Body of pancreas (tissue), 4 donors: Measurements from ENCODE around the gene PKD1L1. TPM values are rescaled to one million over a fixed set of nuclear protein-coding genes. Genes with fewer than 3 reads are reported as not detected.

Experiments
- ATAC-seq: fragments of 150-250 bp; one replicate; pipeline ENCODE4 v1.9.1; 2016
- DNase-seq, 4 donors: peaks; one replicate each; pipeline ENCODE4 v3.0.0-alpha.2; 2019
- H3K27ac ChIP-seq, 4 donors: fragments of 200-600 bp; sonication (generic); 1 replicate in 3 of 4; 2 replicates in 1 of 4; pipeline versions ENCODE4 v1.5.1 to v1.6.1; 2016 to 2019; ENCODE audit warnings: mild to moderate bottlenecking in 1 of 4, mixed read lengths in 1 of 4, moderate library complexity in 1 of 4
- H3K27me3 ChIP-seq, 2 donors: fragments of 200-600 bp; sonication (generic); one replicate each; pipeline ENCODE4 v1.6.0; 2016; ENCODE audit warnings: mild to moderate bottlenecking in 1 of 2
- H3K36me3 ChIP-seq, 2 donors: fragments of 200-600 bp; sonication (generic); replicated peaks in 1 of 2; 2 replicates each; pipeline ENCODE4 v1.5.1; 2016; ENCODE audit warnings: low read depth in 2 of 2; ENCODE audit not compliant: insufficient read depth in 1 of 2
- H3K4me1 ChIP-seq: fragments of 200-600 bp; sonication (generic); one replicate; pipeline ENCODE4 v1.6.0; 2016
- H3K4me3 ChIP-seq, 2 donors: fragments of 200-600 bp; sonication (generic); 1 replicate in 1 of 2; 2 replicates in 1 of 2; pipeline ENCODE4 v1.5.1; 2016 to 2019
- H3K9me3 ChIP-seq, 3 donors: fragments of 200-600 bp; sonication (generic); 1 replicate in 2 of 3; 2 replicates in 1 of 3; pipeline ENCODE4 v1.5.1; 2016
- POLR2A ChIP-seq, 3 donors: fragments of 450-650 bp; IDR thresholded peaks; one replicate each; pipeline ENCODE4 v1.6.1; 2016; ENCODE audit warnings: antibody characterized with exemption in 3 of 3, mild to moderate bottlenecking in 2 of 3
- WGBS, 2 donors: methylation state at CpG; one replicate each; pipeline ENCODE4 v1.1.5; 2017; 5-methylcytosine and 5-hydroxymethylcytosine counted together
- intact Hi-C: fragments of 100-400 bp; cut with DNase I; formaldehyde crosslinking; loops from one replicate; pipeline ENCODE4 v1.15.1; 2023
- total RNA-seq, 2 donors: library from RNA; depleted of rRNA; stranded (reverse); fragments of >200 nt; gene quantifications; one replicate each; pipeline ENCODE4 v1.1.0, GENCODE V29; 2016
- TF ChIP-seq, protein P1 (sequence below), 7 experiments: fragments of 450-650 bp in 4 of 7; fragments of 200-600 bp in 3 of 7; sonication (generic) in 3 of 7; IDR thresholded peaks; one replicate each; pipeline ENCODE4 v1.5.1; 2016 to 2019; ENCODE audit warnings: antibody characterized with exemption in 7 of 7

The PKD1L1 gene
- total RNA-seq, 2 donors from 2014 or later, result 0.26 to 4.0 TPM

DNA sequence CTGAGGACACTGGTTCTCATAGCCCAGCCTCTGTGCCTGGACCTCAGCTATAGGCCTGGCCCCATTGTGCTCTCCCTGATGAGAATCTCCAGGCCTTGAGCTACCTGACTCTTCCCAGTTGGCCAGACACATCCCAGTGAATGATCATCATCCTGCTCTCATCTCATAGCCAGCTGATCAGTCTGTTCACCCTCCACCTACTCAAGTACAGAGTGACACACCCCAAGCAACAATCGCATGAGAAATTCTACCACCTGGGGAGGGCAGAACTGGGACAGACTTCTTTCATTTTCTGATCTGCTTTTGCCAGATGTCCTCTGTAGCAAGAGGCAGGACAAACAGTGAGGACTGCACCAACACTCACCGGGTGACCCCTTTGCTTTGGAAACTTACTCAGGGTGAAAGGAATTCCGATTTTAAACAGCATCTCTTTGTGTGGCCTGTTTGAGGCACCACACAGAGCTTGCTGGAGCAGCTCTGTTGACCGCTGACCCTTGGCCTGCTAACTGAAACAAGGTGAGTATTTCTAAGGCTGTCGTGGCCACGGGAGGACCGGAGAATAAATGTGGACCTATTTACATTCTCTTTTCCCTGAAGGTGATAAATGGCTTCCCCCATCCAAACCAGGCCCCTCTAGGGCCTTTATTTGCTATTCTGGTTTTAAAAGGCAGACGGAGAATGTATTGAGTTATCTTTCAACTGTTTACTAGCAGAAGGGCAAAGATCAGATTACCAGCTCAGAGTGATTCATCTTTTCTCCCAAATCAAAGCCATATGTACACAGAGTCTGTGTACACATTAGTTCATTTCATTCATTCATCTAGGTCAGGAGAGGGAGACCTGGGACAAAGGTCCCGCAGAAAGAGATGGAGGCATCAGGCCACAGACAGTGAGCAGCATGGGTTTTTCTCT is 184.9 kb downstream of the PKD1L1 start:
- WGBS, 2 donors, result 51 to 59% methylated on average over 9 of the region's 9 CpGs
- peak overlapping the region in 2 of 4 donors; percentile 38 to 60 for H3K27ac ChIP-seq
- peaks cover 5% of the 10 kb centered on the region for H3K4me1 ChIP-seq
- no peak overlapping the region for H3K4me3 ChIP-seq
- no peak for TF ChIP-seq POLR2A (IDR thresholded peaks at IDR 0.05)
- TF ChIP-seq, protein P1, sequence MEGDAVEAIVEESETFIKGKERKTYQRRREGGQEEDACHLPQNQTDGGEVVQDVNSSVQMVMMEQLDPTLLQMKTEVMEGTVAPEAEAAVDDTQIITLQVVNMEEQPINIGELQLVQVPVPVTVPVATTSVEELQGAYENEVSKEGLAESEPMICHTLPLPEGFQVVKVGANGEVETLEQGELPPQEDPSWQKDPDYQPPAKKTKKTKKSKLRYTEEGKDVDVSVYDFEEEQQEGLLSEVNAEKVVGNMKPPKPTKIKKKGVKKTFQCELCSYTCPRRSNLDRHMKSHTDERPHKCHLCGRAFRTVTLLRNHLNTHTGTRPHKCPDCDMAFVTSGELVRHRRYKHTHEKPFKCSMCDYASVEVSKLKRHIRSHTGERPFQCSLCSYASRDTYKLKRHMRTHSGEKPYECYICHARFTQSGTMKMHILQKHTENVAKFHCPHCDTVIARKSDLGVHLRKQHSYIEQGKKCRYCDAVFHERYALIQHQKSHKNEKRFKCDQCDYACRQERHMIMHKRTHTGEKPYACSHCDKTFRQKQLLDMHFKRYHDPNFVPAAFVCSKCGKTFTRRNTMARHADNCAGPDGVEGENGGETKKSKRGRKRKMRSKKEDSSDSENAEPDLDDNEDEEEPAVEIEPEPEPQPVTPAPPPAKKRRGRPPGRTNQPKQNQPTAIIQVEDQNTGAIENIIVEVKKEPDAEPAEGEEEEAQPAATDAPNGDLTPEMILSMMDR (IDR thresholded peaks at IDR 0.05), result no peak
- H3K9me3 ChIP-seq, result no peaks in the 10 kb centered on the region
- no peaks in the 10 kb centered on the region for H3K27me3 ChIP-seq
- intact Hi-C loops, result no loop called here
- ATAC-seq, result peak; percentile 60
- peak in 1 of 4 donors; percentile 15 for DNase-seq
- H3K36me3 ChIP-seq, result no peaks in the 10 kb centered on the region

DNA sequence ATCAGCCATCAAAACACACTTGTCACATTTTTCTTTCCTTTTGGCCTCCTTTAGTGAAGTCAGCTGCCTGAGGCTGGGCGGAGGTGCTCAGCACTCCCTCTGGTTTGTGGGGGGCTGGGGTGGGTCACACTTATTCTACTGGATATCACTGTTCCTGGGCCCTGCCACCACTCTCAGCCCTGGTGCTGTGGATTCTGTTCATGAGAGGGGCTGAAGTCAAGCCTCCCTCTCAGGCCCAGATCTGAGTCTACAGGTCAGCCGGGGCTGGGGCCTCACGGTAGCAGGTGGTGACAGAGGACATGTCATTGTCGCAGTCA is 185.6 kb downstream of the PKD1L1 start:
- 99 to 100% methylated on average over 2 to 4 of the region's 4 CpGs for WGBS, 2 donors
- Histone ChIP-seq H3K27me3 (no peaks in the 10 kb centered on the region), H3K4me3 (no peak overlapping the region), H3K36me3 (no peaks in the 10 kb centered on the region), H3K4me1 (peaks cover 5% of the 10 kb centered on the region), H3K9me3 (no peaks in the 10 kb centered on the region), H3K27ac (peak overlapping the region in 1 of 4 donors; percentile 60)
- no peak for TF ChIP-seq POLR2A (IDR thresholded peaks at IDR 0.05)
- TF ChIP-seq, protein P1 (IDR thresholded peaks at IDR 0.05), result no peak
- DNase-seq (no peak), ATAC-seq (no peak)
- intact Hi-C loops, result no loop called here

DNA sequence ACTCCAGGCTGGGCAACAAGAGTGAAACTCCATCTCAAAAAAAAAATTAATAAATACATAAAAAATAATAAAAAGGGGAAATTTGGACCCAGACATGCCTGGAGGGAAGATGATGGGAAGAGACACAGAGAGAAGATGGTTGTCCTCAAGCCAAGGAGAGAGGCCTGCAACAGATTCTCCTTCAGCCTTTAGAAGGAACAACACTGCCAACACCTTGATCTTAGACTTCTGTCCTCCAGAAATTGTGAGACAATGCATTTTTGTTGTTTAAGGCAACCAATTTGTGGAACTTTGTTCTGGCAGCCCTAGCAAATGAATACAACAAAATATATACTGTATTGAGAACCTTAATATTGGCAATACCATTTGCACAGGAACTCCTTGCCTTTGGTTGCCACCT is 186.1 kb downstream of the PKD1L1 start:
- TF ChIP-seq, protein P1 (IDR thresholded peaks at IDR 0.05), result no peak
- no peak for TF ChIP-seq POLR2A (IDR thresholded peaks at IDR 0.05)

DNA sequence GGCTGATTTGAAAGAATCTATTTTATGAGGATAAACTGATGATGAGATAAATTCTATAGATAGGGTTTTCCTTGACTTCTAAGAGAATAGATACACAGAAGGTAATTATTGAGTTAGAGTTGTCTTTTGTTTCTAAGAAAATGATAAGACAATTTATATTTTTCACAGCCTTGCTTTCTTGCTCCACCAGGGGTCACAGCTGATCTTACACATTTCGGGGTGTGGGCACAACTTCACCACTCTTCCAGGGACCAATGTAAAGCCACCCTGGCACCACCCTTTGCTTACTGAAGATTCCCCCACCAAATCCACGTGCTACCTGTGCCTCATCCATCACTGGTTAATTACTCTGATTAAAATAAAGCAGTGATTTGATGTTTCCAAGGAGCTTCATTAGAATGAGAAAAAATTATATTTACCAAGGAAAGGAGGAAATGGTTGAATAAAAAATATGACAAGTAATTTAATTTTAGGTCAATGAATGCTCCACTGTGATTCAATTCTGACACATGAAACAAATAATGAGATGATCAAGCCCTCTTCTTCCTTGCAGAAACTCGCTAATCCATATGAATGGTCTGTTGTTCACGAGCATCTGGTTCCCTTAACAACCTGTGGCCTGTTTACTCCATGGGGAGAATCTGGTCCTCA is 189.1 kb downstream of the PKD1L1 start:
- no peaks in the 10 kb centered on the region for H3K27me3 ChIP-seq
- peaks cover 5% of the 10 kb centered on the region for H3K4me1 ChIP-seq
- H3K4me3 ChIP-seq, result no peak overlapping the region
- no peaks in the 10 kb centered on the region for H3K9me3 ChIP-seq
- no peak for DNase-seq
- H3K27ac ChIP-seq, result no peak overlapping the region
- 80 to 83% methylated on average over 4 of the region's 4 CpGs for WGBS, 2 donors
- TF ChIP-seq POLR2A (IDR thresholded peaks at IDR 0.05), result no peak
- TF ChIP-seq, protein P1 (IDR thresholded peaks at IDR 0.05), result no peak
- H3K36me3 ChIP-seq, result no peaks in the 10 kb centered on the region
- intact Hi-C loops, result no loop called here
- no peak for ATAC-seq

More for the DNA sequence above, 186.1 kb downstream of the PKD1L1 start:
- intact Hi-C loops, result no loop called here
- no peak for DNase-seq
- H3K4me3 ChIP-seq, result no peak overlapping the region
- no peaks in the 10 kb centered on the region for H3K36me3 ChIP-seq
- no peaks in the 10 kb centered on the region for H3K27me3 ChIP-seq
- H3K9me3 ChIP-seq, result no peaks in the 10 kb centered on the region
- no peak for ATAC-seq
- H3K4me1 ChIP-seq, result peaks cover 5% of the 10 kb centered on the region
- no peak overlapping the region for H3K27ac ChIP-seq
